Stimulated activated CD4-positive, alpha-beta T cell treated with anti-CD3 and anti-CD28 coated beads, Interleukin-4, amount 100 ng/mL, for 48 hours (primary cell): Measurements from ENCODE around the gene CIDEC.
A peak's percentile ranks its signal among the peaks of the same experiment; 100 is the strongest.
"Not testable (repeated sequence)": the region's sequence is repeated elsewhere in the genome, so short reads cannot be mapped to it uniquely, and the experiment has no call there.

Experiments
- DNase-seq, 2 donors: peaks; one replicate each; pipeline ENCODE4 v3.0.0-alpha.2; 2020; ENCODE audit warnings: low read depth in 2 of 2

Gene CIDEC

DNA sequence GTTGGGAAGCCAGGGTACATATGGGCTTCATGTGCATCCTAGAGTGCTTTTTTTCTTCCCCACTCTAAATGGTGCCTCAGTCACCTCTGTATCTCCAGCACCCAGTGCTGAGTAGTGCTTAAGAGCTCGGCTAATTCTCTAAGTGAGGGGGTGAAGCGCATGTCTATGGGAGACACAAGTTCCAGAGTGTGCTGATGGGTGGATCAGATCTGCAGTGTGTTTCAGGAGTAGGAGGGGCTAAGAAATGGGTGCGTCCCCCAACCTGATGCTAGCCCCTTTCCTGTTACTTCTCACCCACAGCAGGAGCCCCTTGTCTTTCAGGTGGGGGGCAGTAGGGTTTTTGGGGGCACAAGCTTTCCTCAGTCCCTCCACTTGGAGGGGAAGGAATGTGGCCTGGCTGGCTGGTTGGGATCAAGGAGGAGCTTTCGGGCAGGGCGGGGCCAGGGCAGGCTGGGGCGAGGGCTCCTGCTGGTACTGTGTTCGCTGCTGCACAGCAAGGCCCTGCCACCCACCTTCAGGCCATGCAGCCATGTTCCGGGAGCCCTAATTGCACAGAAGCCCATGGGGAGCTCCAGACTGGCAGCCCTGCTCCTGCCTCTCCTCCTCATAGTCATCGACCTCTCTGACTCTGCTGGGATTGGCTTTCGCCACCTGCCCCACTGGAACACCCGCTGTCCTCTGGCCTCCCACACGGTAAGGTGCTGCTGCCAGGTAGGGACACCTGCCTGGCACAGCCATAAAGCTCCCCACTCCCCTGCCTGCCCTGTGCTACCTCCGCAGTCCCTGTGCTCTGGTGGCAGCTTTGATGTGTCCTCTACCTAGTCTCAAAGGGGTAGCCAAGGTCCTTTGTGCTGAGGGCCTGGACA is 22.6 kb upstream of the CIDEC start, which contains the start of gene IL17RE:
TSS of gene IL17RE (plus strand) at position 477 of the 866 bp plus-strand sequence. CDS start at position 562, 85 bp downstream.
- DNase-seq, result no peak

DNA sequence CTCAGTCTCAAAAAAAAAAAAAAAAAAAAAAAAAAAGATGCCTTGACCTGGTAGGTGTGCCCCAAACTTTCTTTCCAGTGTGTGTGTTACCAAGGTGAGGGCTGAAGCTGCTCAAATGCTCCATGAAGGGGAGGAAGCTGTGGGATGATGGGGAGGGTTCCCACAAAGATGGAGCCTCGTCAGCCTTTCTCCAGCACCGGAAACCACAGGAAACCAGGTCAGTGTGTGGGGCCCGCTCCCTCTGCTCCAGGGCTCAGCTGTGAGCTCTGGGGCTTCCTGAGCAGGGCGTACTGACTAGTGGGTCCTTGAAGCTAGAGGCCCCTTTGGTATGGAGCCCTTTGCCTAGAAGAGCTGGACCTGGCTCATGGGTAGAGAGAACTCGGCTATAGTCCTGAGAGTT is 21.9 kb upstream of the CIDEC start:
- DNase-seq, result no peak

DNA sequence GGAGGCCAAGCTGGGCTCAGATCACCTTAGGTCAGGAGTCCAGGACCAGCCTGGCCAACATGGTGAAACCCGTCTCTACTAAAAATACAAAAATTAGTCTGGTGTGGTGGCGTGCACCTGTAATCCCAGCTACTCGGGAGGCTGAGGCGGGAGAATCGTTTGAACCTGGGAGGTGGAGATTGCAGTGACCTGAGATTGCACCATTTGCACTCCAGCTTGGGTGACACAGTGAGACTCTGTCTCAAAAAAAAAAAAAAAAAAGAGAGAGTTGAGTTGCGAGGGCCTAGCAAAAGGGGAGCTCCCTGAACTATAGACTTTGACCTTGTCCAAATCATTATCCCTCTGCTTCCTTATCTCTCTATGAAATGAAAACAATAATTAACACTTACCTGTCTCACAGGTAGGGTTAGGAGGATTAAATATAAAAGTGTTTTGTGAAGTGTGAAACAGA is 20.9 kb upstream of the CIDEC start:
- DNase-seq, result not testable (repeated sequence)

DNA sequence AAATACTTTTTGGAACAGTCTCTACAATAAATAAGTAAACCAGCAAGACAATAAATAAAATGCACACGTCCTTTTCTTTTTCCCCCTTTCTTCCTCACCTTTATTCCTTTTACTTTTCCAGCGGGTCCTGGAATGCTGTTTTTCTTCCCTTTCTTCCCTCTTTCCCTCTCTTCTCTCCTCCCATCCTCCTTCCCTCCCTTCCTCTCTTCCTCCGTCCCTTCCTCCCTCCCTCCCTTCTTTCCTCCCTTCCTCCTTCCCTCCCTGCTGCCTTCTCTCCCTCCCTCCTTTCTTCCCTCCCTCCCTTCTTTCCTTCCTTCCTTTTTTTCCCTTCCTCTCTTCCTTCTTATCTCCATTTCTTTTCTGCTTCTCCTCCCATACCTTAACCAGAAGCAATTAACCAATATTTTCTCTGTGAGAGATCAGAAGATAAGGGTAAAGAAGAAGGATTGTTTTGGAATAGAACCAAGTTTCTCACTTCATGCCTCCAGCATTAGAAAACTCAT is 19.3 kb upstream of the CIDEC start:
- no peak for DNase-seq

DNA sequence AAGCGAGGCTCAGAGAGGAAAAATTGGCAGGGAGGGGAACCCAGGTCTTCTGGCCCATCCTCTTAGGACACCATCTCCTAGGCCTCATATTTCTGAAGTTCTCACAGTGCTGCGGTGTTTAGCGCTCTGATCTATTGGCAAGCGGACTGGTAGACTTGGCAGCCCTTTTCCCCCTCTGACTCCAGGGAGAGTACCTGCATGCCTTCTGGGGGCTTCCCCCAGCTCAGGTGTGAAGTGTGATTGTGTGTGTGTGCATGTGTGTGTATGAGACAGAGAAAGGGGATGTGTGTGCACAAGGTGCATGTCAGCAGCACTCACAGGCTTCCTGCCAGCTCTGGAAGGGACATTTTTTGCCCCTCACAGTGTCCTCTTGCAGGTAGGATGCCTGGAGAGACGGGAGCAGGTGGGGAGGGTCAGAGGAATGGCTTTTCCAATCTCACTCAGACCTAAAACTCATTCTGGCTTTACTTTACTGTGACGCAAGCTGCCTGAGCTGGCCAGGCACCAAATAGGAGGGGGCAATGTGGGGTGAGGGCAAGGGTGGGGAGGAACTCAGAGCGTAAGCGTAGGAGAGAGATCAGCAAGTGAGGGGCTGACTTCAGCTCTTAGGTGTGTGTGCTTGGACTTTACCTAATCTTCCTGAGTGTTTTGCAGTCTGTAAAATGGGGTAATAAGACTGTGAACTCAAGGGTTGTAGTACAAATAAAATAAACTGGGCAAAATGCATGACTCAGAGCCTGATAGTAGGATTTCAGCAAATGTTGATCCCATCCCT is 18.6 kb upstream of the CIDEC start:
- DNase-seq, result no peak

DNA sequence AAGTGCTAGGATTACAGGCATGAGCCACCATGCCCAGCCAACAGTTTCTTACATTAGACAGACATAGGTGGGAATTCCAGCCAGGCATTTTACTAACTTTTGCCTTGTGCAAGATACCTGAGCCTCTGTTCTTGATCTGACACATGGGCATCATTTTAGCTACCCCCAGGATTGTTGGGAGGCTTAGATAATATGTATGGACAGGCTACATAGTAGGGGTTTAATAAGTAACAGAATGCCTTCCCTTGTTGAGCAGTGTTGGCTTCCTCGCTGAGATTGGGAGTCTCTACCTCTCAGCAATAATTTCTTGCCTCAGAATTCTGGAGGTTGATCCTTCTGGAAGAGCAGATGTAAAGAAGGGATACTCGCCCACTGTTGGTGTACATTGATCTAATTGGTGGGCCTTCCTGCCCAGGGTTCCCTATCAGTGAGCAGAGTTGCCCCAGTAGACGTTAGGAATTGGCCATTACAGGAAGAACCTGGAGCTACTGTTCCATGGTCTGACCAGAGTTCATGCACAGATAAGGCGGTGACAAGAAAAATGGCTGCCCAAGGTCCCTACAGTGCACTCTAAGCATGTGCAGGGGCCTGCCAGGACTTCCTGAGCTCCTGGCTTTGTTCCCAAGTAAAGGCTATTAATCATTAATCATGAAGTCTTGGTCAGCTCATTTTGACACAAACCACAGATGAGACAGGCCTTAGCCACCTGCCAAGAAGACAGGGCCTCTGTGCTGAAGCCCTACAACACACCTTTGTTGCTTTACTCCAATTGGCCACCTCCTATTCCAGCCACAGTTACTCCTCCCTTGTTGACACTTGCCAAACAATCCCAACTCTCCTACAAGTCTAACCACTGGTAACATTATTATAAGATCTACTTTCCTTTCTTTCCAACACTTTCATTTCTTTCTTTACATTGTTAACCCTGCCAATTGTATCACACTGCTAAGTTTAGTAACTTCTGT is 17.6 kb upstream of the CIDEC start:
- DNase-seq, result no peak

DNA sequence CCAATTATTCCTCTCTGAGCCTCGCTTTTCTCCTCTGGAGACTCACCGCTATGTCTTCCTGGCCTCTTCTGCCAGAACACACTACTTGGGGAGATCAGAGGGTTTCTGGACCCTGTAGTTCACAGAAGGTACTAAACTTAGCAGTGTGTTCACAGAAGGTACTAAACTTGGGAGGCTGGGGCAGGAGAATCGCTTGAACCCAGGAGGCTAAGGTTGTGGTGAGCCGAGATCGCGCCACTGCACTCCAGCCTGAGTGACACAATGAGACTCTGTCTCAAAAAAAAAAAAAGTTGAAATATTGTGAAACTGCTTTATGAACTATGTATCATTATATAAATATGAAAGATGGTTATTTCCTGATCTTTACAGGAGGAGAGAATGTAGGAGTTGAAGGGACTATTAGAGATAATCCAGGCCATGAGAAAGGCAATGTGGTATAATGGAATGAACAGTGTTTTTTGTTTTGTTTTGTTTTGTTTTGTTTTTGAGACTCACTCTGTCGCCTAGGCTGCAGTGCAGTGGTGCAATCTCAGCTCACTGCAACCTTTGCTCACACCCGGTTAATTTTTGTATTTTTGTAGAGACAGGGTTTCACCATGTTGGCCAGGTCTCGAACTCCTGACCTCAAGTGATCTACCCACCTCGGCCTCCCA is 16.8 kb upstream of the CIDEC start:
- not testable (repeated sequence) for DNase-seq

DNA sequence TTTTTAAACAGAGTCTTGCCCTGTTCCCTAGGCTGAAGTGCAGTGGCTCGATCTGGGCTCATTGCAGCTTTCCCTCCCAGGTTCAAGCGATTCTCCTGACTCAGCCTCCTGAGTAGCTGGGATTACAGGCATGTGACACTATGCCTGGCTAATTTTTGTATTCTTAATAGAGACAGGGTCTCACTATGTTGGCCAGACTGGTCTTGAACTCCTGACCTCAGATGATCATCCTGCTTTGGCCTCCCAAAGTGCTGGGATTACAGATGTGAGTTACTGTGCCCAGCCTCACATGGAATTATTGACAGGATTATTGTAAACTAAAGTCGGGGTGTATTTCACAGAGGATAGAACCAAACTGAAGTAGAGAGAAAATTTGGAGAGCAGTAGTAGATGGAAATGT is 15.7 kb upstream of the CIDEC start:
- not testable (repeated sequence) for DNase-seq

DNA sequence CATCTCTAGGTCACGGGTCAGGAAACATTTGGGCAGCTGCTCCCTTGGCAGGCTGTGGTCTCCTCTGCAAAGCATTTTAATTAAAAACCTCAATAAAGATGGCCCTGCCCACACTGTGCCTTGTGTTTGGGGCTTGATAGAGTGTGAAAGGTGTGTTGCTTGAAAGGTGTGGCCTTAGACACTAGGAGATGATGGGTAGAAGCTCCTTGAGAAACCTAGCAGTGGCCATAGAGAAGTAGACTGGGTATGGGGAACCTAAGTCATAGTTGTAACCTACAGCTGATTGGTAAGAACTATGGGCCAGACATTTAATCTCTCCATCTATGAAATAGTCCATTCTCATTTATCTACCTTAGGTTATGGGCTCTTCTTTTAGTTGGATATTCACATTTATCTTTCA is 13.7 kb upstream of the CIDEC start:
- DNase-seq, result no peak

DNA sequence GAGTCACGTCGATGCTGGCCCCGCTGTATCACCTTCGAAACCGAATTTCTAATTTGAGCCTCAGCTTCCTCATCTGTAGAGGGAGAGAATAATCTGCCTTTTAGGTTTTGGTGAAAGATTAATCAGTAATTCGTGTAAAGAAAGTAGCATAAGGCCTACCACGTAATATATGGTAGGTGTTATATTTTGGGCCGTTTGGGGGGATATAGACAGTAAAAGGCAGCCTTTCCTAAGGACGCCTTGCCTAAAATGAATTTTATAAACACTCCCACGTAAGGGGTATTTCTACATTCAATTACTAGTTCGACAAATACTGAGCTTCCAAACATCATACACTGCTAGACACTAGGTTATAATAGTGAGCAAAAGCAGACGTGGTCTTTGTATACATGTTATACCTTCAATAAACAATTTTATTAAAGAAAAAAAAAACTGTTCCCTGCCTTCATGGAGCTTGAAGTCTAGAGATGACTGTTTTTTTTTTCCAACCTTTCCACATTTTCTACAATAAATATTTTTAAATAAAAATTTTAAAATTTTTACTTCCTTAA is 11.1 kb upstream of the CIDEC start:
- DNase-seq, result no peak

DNA sequence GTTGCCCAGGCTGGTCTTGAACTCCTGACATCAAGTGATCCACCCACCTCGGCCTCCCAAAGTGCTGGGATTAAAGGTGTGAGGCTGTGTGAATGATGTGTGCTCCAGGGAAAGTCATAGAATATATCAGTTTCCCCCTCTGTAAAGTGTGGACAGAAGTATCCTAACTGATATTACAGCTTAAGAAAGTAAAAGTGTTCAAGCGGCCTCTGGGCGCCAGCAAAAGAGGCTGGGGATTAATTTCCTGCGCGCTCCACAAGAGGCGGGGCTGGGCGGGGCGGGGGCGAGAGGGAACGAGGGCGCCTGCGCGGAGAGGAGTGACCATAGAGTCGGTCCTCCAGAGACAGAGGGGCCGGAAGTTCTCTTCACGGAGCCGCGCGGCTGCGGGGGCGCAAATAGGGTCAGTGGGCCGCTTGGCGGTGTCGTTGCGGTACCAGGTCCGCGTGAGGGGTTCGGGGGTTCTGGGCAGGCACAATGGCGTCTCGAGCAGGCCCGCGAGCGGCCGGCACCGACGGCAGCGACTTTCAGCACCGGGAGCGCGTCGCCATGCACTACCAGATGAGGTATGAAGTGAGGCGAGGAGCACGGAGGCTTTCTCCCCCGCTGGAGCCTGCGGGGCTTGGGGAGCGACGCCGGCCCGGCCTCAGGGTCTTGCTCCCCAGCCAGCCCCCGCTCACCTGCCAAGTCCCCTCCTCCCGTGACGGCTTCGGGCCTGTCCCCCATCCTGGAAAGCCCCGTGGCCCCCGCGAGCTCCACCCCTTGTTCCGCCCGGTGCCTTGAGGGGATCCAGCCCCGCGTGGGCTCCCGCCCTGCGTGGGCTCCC is 10.4 kb upstream of the CIDEC start, which contains the start of gene JAGN1:
TSS of gene JAGN1 (plus strand) at position 362 of the 823 bp plus-strand sequence. CDS start at position 475, 113 bp downstream.
- DNase-seq, result peak; percentile 87 to 92

DNA sequence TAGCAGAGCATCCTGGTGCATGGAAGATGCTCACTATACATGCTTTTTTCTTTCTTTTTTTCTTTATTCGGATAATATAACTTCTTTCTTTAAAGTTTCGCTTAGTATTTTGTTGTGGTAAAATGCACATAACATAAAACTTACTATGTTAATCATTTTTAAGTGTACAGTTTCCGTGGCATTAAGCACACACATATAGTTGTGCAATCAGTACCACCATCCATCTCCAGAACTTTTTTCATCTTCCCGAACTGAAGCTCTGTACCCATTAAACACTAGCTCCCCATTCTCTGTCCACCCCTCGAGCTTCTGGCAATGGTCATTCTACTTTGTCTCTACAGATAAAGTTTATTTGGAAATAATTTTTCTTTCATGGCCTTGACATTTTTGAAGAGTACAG is 9.4 kb upstream of the CIDEC start:
- no peak for DNase-seq

DNA sequence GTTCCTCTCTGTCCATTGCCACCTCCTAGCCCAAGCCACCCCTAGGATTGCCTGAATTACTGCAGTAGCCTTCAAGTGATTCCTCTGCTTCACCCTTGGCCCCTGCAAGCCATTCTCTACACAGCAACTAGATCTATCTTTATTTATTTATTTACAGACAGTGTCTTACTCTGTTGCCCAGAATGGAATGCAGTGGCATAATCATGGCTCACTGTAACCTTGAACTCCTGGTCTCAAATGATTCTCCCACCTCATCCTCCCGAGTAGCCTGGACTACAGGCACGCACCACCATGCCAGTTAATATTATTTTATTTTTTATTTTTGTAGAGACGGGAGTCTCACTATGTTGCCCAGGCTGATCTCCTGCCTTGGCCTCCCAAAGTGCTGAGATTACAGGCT is 8.5 kb upstream of the CIDEC start:
- DNase-seq, result no peak

DNA sequence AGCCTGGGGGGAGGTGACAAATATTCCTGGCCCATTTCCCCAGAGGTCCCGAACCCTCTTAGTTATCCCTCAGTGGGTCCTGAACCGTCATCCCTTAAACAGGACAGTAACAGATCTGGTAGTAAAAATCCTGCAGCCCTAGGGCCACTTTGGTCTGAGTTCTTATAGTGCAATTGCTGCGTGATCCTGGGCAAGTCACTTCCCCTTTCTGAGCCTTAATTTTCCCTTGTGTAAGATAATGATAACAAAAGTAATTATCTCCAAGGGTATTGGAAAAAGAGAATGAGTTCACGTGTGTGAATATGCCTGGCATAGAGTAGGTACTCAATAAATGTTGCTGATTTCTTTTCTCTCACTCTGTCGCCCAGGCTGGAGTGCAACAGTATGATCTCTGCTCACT is 7.4 kb upstream of the CIDEC start:
- DNase-seq, result no peak

DNA sequence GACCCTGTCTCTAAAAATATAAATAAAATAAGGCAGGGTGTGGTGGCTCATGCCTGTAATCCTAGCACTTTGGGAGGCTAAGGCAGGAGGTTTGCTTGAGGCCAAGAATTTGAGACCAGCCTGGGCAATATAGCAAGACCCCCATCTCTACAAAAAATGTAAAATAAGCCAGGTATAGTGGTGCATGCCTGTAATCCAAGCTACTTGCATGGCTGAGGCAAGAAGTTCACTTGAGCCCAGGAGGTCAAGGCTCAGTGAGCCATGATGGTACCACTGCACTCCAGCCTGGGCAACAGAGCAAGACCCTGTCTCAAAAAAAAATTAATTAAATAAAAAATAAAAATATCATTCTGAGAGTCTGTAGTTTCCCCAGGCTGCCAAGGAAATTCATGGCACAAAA is 6.3 kb upstream of the CIDEC start:
- DNase-seq, result no peak

DNA sequence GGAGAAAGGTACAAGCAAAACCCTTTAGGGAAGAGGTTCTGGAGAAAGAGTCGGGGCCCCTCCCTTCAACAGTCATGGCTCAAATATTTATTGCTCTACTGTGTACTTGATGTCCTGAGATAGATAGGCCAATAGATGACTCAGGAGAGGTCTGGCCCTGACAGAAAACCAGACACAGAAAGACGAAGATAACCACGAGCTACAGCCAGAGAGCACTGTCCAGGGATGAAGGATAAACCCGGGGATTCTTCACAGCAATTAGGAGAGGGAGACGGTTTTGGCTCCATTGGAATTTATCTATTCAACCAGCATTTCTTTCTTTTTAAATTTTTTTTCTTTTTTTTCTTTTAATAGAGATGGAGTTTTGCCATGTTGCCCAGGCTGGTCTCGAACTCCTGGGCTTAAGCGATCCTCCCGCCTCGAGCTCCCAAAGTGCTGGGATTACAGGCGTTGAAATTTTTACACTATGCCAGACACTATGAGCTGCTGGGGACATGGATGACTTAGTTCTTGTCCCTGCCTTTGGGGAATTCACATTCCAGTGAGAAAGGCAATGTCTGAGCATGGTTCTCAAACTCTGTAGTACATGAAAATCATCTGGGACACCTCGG is 4.6 kb upstream of the CIDEC start:
- DNase-seq, result no peak

DNA sequence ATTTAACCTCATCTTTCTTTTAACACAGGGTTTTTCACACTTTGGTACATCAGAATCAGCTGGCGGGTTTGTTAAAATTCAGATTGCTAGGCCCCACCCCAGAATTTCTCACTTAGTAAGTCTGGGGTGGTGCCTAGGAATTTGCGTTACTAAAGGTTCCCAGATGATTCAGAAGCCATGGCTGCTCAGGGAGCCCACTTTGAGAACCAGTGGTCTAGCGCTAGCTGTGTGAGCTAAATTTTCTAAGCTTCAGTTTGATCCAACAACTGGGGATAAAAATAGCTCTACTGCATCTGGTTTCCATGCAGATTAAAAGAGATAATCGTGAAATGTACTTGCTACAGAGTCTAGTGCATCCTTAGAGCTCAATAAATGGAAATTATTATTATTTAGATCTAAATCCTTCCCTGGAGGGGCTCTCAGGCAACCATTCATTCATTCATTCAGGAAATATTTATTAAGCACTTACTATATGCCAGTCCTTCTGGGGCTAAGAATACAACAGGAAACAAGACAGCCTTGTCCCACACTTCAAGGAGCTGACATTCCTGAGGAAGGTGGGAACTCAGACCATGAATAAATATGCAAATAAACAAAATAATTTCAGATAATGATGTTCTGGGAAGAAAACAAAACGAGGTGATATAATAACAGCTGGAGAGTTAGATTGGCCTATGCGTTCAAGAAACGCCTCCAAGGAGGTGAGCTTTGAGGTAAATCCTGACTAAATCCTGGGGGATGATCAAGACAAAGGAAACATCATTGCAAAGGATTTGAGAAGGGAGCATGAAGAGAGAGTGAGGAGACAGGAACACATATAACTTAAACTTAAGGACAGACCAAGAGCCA is 3.9 kb upstream of the CIDEC start:
- DNase-seq, result no peak

DNA sequence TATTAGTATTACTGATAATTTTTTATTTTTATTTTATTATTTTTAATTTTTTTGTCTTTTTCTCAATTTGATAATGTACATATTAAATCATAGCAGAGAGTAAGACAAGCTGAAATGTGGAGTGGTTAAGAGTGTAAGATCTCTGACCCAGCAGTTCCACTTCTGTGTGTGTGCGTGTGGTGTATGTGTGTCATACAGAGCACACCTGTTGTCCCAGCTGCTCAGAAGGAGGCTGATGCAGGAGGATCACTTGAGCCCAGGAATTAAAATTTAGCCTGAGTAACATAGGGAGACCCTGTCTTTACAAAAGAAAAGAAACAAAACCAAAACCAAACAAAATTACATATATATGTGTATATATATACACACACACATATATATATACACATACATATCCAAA is 1.4 kb upstream of the CIDEC start:
- DNase-seq, result no peak
